Measurements from ENCODE around the gene GANC. TPM values are rescaled to one million over a fixed set of nuclear protein-coding genes. Genes with fewer than 3 reads are reported as not detected.

GANC gene
- total and polyA plus RNA-seq, 2 experiments from 2014 or later, result 7.4 to 12.6 TPM

DNA sequence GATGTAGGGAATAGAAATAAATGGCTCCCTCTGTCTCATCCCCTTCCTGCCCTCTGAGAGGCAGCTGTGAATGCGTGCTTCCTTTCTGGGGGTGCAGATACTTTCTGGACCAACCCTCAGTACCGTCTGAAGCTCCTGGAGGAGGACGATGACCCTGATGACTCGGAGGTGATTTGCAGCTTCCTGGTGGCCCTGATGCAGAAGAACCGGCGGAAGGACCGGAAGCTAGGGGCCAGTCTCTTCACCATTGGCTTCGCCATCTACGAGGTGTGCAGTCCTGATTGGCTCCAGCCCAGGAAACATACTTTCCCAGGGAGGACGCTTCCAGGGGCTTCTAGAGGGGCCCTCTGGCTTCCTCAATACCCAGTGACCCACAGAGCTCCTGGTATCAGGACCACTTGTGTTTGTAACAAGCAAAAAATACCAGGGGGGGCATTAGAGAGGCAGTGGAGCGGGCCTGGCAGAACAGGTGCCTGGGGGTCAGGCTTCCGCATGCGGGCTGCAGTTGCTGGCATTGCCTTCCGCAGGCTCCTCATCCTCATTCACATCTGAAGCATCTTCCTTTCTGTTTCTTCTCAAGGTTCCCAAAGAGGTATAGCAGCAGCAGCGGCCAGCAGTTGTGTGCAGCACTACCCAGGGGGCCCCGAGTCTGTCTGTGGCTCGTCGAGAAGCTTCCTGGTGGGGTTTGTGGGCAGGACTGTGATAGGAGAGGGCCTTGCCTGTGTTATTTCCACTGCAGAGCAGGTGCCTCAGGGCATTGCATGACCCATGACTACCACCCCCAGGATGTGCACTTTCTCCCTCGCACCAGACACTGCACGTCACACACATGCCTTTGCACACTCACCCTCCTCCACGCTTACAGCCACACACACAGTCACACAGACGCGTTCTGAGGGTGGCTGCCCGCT lies 128.8 kb downstream of the GANC start:
- H3K9me3 Mint-ChIP-seq, result no peaks in the 10 kb centered on the region; the same call in 1 of the 3 replicates
- no peak overlapping the region for H3K27ac ChIP-seq (ENCODE audit: low read depth)
- H3K27me3 Mint-ChIP-seq (ENCODE audit: insufficient read depth, low read depth, poor library complexity), result peaks cover 3% of the 10 kb centered on the region
- H3K79me2 ChIP-seq (replicated peaks; ENCODE audit: insufficient read depth), result no peaks in the 10 kb centered on the region
- no peaks in the 10 kb centered on the region for H4K20me1 ChIP-seq (replicated peaks; ENCODE audit: insufficient read depth)
- no peaks in the 10 kb centered on the region for H3F3A ChIP-seq (replicated peaks; ENCODE audit: low read depth)
- no peak overlapping the region for H3K27ac Mint-ChIP-seq
- no peaks in the 10 kb centered on the region for H3K36me3 ChIP-seq (ENCODE audit: insufficient read depth)
- H3K4me3 ChIP-seq, result no peak overlapping the region
- DNase-seq (ENCODE audit: low spot score), result no peak
- no peaks in the 10 kb centered on the region for H3K9me2 ChIP-seq (ENCODE audit: insufficient read depth)
- H2AFZ ChIP-seq, result no peak overlapping the region
- no peaks in the 10 kb centered on the region for H3K4me1 ChIP-seq (ENCODE audit: insufficient read depth)
- TF ChIP-seq POLR2AphosphoS5 (IDR thresholded peaks at IDR 0.05; ENCODE audit: low read depth) (no peak), JUNB (IDR thresholded peaks at IDR 0.05; ENCODE audit: unreplicated experiment) (no peak), EZH2 (IDR thresholded peaks at IDR 0.05; ENCODE audit: low read depth, unreplicated experiment) (no peak), ZNF114 (CRISPR knock-in tag; IDR thresholded peaks at IDR 0.05) (no peak), NANOG (IDR thresholded peaks at IDR 0.05; ENCODE audit: borderline replicate concordance) (no peak), CREB1 (CRISPR knock-in tag; IDR thresholded peaks at IDR 0.05; ENCODE audit: low read depth) (no peak), EZH2phosphoT487 (IDR thresholded peaks at IDR 0.05; ENCODE audit: unreplicated experiment) (no peak), STAT1 (IDR thresholded peaks at IDR 0.05; ENCODE audit: unreplicated experiment) (no peak), ZNF331 (CRISPR knock-in tag; IDR thresholded peaks at IDR 0.05; ENCODE audit: low read depth) (no peak)
- TF ChIP-seq, protein P1, sequence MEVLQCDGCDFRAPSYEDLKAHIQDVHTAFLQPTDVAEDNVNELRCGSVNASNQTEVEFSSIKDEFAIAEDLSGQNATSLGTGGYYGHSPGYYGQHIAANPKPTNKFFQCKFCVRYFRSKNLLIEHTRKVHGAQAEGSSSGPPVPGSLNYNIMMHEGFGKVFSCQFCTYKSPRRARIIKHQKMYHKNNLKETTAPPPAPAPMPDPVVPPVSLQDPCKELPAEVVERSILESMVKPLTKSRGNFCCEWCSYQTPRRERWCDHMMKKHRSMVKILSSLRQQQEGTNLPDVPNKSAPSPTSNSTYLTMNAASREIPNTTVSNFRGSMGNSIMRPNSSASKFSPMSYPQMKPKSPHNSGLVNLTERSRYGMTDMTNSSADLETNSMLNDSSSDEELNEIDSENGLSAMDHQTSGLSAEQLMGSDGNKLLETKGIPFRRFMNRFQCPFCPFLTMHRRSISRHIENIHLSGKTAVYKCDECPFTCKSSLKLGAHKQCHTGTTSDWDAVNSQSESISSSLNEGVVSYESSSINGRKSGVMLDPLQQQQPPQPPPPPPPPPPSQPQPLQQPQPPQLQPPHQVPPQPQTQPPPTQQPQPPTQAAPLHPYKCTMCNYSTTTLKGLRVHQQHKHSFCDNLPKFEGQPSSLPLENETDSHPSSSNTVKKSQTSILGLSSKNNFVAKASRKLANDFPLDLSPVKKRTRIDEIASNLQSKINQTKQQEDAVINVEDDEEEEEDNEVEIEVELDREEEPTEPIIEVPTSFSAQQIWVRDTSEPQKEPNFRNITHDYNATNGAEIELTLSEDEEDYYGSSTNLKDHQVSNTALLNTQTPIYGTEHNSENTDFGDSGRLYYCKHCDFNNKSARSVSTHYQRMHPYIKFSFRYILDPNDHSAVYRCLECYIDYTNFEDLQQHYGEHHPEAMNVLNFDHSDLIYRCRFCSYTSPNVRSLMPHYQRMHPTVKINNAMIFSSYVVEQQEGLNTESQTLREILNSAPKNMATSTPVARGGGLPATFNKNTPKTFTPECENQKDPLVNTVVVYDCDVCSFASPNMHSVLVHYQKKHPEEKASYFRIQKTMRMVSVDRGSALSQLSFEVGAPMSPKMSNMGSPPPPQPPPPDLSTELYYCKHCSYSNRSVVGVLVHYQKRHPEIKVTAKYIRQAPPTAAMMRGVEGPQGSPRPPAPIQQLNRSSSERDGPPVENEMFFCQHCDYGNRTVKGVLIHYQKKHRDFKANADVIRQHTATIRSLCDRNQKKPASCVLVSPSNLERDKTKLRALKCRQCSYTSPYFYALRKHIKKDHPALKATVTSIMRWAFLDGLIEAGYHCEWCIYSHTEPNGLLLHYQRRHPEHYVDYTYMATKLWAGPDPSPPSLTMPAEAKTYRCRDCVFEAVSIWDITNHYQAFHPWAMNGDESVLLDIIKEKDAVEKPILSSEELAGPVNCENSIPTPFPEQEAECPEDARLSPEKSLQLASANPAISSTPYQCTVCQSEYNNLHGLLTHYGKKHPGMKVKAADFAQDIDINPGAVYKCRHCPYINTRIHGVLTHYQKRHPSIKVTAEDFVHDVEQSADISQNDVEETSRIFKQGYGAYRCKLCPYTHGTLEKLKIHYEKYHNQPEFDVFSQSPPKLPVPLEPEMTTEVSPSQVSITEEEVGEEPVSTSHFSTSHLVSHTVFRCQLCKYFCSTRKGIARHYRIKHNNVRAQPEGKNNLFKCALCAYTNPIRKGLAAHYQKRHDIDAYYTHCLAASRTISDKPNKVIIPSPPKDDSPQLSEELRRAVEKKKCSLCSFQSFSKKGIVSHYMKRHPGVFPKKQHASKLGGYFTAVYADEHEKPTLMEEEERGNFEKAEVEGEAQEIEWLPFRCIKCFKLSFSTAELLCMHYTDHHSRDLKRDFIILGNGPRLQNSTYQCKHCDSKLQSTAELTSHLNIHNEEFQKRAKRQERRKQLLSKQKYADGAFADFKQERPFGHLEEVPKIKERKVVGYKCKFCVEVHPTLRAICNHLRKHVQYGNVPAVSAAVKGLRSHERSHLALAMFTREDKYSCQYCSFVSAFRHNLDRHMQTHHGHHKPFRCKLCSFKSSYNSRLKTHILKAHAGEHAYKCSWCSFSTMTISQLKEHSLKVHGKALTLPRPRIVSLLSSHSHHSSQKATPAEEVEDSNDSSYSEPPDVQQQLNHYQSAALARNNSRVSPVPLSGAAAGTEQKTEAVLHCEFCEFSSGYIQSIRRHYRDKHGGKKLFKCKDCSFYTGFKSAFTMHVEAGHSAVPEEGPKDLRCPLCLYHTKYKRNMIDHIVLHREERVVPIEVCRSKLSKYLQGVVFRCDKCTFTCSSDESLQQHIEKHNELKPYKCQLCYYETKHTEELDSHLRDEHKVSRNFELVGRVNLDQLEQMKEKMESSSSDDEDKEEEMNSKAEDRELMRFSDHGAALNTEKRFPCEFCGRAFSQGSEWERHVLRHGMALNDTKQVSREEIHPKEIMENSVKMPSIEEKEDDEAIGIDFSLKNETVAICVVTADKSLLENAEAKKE (CRISPR knock-in tag; IDR thresholded peaks at IDR 0.05), result no peak
- TF ChIP-seq, protein P2, sequence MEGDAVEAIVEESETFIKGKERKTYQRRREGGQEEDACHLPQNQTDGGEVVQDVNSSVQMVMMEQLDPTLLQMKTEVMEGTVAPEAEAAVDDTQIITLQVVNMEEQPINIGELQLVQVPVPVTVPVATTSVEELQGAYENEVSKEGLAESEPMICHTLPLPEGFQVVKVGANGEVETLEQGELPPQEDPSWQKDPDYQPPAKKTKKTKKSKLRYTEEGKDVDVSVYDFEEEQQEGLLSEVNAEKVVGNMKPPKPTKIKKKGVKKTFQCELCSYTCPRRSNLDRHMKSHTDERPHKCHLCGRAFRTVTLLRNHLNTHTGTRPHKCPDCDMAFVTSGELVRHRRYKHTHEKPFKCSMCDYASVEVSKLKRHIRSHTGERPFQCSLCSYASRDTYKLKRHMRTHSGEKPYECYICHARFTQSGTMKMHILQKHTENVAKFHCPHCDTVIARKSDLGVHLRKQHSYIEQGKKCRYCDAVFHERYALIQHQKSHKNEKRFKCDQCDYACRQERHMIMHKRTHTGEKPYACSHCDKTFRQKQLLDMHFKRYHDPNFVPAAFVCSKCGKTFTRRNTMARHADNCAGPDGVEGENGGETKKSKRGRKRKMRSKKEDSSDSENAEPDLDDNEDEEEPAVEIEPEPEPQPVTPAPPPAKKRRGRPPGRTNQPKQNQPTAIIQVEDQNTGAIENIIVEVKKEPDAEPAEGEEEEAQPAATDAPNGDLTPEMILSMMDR (conservative IDR thresholded peaks at IDR 0.05; ENCODE audit: low read depth in 2 of 2), result no peak
- TF ChIP-seq, protein P3, sequence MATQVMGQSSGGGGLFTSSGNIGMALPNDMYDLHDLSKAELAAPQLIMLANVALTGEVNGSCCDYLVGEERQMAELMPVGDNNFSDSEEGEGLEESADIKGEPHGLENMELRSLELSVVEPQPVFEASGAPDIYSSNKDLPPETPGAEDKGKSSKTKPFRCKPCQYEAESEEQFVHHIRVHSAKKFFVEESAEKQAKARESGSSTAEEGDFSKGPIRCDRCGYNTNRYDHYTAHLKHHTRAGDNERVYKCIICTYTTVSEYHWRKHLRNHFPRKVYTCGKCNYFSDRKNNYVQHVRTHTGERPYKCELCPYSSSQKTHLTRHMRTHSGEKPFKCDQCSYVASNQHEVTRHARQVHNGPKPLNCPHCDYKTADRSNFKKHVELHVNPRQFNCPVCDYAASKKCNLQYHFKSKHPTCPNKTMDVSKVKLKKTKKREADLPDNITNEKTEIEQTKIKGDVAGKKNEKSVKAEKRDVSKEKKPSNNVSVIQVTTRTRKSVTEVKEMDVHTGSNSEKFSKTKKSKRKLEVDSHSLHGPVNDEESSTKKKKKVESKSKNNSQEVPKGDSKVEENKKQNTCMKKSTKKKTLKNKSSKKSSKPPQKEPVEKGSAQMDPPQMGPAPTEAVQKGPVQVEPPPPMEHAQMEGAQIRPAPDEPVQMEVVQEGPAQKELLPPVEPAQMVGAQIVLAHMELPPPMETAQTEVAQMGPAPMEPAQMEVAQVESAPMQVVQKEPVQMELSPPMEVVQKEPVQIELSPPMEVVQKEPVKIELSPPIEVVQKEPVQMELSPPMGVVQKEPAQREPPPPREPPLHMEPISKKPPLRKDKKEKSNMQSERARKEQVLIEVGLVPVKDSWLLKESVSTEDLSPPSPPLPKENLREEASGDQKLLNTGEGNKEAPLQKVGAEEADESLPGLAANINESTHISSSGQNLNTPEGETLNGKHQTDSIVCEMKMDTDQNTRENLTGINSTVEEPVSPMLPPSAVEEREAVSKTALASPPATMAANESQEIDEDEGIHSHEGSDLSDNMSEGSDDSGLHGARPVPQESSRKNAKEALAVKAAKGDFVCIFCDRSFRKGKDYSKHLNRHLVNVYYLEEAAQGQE (IDR thresholded peaks at IDR 0.05; ENCODE audit: unreplicated experiment), result no peak
- TF ChIP-seq, protein P4, sequence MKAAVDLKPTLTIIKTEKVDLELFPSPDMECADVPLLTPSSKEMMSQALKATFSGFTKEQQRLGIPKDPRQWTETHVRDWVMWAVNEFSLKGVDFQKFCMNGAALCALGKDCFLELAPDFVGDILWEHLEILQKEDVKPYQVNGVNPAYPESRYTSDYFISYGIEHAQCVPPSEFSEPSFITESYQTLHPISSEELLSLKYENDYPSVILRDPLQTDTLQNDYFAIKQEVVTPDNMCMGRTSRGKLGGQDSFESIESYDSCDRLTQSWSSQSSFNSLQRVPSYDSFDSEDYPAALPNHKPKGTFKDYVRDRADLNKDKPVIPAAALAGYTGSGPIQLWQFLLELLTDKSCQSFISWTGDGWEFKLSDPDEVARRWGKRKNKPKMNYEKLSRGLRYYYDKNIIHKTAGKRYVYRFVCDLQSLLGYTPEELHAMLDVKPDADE (IDR thresholded peaks at IDR 0.05), result no peak
- no peak overlapping the region for H3K4me3 Mint-ChIP-seq
- no peak for ATAC-seq
- H3K27me3 ChIP-seq (ENCODE audit: insufficient read depth), result no peaks in the 10 kb centered on the region
- no peaks in the 10 kb centered on the region; the same call in 2 of the 3 replicates for H3K36me3 Mint-ChIP-seq (ENCODE audit: low read depth)
- H3K4me2 ChIP-seq, result no peak overlapping the region
- no peaks in the 10 kb centered on the region; the same call in 2 of the 3 replicates for H3K4me1 Mint-ChIP-seq

All from GM23338 (cell line).